Measurements from ENCODE around the gene APOC3.

The APOC3 gene

GRCh38 chr11:116879800-116880625, 50.3 kb downstream of the APOC3 start:
- peak; percentile 42 for DNase-seq

- no peak for DNase-seq
These were observed 51.4 kb downstream of the APOC3 start for GRCh38 chr11:116881143-116881542.

- no peak for DNase-seq
These were observed 52.7 kb downstream of the APOC3 start for GRCh38 chr11:116882386-116882785.
